Hematopoietic multipotent progenitor cell treated with erythropoietin and hydrocortisone succinate and interleukin-3 and kit ligand, for 15 days (in vitro differentiated cells): ENCODE measurements around the gene HACD2.
"Not testable (repeated sequence)": the region's sequence is repeated elsewhere in the genome, so short reads cannot be mapped to it uniquely, and the experiment has no call there.

ENCODE experiments used
- DNase-seq: peaks from one replicate; pipeline ENCODE4 v3.0.0-alpha.2; 2015; ENCODE audit warnings: low spot score

HACD2 gene

GRCh38 chr3:123611082-123611481 is 26.2 kb upstream of the HACD2 start:
- DNase-seq = no peak

- DNase-seq = no peak
Observed at GRCh38 chr3:123610331-123610730, 25.5 kb upstream of the HACD2 start.

DNA sequence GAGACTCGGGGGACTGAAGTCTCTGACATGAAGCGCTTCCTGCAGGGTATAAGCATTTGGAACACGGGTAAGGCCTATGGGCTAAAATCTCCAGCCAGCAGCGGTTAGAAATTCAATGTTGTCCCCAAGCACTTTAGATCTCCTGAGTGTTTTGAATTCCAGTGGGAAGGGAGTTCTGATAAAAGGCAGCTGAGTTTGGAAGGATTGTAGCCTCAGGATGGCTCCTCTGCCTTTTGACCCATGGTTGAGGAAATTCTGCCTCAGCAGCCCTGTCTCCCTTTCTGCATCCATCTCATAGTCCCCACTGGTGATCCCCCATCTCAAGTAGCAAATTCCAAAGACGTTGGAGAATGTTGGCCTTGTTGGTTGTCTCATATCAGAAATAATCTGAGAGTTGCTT is 24.2 kb upstream of the HACD2 start:
- DNase-seq = no peak

DNA sequence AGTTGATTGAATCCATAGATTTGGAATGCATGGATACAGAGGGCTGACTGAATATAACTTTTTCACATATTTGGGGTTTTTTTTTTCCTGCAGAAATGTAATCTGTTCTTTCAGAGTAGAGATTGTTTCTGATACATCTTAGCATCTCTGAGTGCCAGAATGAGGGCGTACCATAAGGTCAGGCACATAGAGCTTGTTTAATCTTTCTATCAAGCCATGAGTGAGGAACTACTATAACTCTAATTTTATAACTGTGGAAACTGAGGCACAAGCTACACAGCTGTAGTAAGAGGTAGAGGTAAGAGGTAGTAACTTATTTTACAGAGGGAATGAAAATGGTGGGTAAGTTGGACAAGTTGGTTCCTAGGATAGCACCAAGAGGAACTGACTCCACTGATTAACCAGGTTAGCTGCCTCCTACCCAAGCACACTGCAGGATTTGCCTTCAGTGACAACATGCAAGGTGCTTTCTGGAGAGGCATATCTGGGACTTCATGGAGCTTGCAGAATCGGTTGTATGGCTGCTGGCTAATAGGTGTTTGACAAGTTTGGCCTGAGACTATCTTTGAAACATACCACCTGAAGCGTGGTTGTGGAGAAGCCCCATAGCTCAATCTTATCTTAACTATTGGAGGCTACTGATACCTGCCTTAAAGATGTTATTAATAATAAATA is 23.5 kb upstream of the HACD2 start:
- no peak for DNase-seq

- DNase-seq = no peak
Observed at GRCh38 chr3:123606527-123606926, 21.7 kb upstream of the HACD2 start.

DNA sequence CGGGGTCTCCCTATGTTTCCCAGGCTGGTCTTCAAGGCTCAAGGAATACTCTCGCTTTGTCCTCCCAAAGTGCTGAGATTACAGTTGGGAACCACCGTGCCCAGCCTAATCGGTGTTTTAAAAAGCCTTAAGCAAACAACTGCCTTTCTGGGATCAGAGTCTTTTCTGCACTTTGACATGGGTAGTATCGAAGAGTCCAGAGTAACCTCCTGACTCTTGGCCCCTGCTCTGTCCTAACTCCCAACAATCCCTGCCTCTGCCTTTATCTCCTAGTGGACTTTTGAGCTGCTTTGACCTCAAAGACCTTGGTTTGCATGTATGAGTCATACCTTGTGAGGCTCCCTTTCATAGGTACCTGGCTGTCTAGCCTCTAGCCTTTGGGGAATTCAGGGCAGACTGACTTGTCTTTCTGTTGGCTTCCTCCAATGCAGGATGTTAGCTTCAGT is 21.0 kb upstream of the HACD2 start:
- DNase-seq = no peak

DNA sequence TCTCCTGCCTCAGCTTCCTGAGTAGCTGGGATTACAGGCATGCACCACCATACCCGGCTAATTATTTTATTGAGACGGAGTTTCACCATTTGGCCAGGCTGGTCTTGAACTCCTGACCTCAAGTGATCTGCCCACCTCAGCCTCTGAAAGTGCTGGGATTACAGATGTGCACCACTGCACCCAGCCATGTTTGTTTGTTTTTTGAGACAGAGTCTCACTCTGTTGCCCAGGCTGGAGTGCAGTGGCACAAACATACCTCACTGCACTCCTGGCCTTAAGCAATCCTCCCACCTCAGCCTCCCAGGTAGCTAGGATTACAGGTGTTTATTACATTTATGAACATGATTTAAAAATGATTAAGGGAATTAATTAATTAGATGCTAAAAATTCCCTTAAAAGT is 18.3 kb upstream of the HACD2 start:
- not testable (repeated sequence) for DNase-seq

DNA sequence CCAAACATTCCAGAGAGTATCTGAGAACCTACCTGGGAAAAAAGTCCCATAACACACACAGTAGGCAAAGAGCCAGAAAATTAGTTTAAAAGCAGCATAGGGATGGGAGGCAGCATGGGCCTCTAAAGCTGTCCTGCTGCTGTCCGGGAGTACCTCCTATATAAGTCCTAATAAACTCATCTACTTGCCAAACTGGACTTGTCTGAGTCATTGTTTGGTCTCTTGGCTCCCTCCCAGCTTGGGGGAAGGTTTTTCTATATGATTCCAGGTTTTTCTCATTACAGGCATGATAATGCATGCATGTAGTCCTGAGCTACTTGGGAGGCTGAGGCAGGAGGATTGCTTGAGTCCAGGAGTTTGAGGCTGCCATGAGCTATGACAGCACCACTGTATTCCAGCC is 17.5 kb upstream of the HACD2 start:
- peak; percentile 57 for DNase-seq

- DNase-seq = peak; percentile 51
Observed at GRCh38 chr3:123600863-123601262, 16.0 kb upstream of the HACD2 start.

DNA sequence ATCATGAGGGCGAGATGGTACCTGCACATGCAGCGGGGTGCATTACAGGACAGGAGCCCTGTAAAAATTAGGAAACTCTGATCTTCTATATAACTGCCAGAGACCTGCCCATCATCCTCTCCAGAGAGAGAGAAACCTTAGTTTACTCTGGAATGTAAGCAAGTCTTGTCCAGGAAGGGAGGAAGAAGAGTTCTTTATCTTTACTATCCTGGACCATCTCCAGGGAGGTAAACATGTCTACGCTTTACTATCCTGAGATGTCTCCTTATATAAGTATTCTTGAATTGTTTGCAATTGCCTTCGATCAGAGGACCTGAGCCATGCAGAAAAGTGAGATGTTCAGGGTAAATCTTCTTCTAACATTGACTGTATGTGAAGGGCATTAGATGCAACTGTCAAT is 12.7 kb upstream of the HACD2 start:
- DNase-seq = no peak

DNA sequence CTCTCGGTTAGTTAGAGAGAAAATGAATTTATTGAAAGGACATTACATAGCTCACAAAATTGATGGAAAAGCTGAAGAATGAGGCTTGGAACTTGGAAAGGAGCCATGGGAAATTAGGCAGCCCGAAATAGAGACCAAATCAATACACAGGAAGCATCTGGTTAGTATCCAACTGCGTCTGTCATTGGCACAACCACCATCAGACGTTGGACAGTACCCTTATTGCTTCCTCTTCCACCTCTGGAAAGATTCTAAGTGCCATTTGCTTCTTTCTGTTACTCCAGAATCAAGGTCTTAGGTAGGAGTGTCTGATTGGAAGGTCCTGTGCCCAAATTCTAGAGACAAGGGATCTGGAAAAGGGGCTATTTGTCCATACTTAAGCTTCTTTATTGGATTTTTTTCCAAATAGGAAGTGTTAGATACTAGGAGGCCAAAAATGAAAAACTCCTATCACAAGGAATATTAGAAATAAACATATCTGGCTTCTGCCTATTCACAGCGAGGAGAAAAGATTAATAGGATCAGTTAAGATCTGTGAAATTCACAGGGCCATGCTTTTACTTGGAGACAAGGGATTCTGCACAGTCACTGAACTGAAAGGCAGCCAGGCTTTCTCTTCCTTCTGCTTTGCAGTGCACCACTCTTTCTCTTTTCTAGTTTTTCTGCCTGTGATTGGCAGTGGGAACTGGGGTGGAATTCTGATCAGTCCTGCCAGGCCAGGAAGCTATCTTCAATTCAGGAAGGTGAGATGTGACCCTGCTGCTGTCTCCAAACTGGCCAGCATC is 10.7 kb upstream of the HACD2 start:
- DNase-seq = no peak

DNA sequence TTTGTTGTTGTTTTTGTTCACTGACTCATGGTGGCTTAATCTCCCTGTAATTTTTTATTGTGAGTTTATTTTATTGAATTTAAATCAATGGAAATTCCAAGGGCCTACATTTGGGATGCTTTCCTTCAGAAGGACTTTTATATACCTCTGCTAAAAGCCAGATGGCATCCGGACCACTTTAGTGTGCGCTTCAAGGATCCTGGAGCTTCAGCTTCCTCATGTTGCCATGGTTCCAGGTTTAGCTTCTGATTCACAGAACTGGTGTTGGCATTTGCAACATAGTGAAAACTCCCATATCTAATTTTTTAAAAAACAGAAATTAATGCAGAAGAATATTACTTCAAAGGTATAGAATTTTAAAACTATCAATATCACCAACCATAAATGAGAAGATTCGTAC is 8.5 kb upstream of the HACD2 start:
- DNase-seq = no peak

GRCh38 chr3:123590685-123591450 is 6.0 kb upstream of the HACD2 start:
- no peak for DNase-seq

DNA sequence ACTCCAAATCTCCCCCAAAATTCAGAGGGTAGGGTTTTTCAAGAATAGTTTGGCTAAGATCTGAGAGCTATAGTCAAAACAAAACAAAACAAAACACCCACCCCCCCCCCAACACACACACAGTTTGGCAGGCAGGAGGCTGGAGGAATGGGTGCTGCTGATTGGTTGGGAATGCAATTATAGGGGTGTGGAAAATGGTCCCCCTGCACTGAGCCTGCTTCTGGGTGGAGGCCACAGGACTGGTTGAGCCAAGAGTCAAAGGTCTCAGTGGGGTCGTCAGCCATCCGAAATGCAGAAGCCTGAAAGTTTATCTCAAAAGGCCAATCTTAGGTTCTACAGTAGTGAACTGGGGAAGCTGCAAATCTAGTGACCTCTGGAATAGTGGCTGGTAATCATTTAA is 2.5 kb upstream of the HACD2 start:
- no peak for DNase-seq

DNA sequence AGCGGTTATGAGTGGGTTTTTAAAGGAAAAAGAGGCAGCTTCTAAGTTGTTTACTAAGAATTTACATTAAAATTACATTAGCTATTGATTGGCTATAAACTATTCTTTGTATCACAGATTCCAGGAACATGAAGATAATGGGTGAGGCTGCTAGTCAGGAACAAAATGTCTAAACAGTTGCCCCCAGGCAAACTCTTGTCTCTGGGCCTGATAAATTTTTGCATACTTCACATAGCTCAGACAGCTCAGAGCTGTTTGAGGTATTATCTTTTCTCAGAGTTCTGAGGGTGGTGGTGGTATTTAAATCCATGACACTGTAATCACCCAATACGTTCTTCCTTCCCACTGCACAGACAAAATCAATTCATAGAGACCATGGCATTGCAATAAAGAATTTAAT is 2.1 kb upstream of the HACD2 start:
- peak; percentile 33 for DNase-seq

GRCh38 chr3:123586131-123586530 is 1.3 kb upstream of the HACD2 start:
- peak; percentile 54 for DNase-seq

- no peak for DNase-seq
Observed at GRCh38 chr3:123584284-123584987, 417 bp downstream of the HACD2 start.

GRCh38 chr3:123583561-123583960 is 1.3 kb downstream of the HACD2 start:
- DNase-seq = no peak

DNA sequence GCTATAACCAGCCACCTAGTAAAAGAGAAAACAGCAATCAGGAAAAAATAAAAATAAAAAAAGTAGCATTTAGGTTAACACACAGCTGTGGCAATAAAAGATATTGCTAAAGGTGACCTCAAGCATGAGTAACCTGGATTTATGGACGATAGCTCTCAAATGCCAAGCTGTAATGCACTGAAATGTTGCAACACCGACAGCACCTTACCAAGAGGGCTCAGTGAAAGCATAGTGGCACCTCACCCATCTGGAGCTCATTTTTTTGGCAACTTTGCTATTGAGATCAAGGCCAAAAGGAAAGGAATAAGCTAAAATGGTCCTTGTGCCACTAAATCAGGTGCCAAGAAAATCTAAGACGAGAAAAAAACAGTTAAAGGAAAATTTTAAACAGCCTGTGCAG is 2.5 kb downstream of the HACD2 start:
- DNase-seq = no peak

- DNase-seq = no peak
Observed at GRCh38 chr3:123576122-123576521, 8.7 kb downstream of the HACD2 start.

DNA sequence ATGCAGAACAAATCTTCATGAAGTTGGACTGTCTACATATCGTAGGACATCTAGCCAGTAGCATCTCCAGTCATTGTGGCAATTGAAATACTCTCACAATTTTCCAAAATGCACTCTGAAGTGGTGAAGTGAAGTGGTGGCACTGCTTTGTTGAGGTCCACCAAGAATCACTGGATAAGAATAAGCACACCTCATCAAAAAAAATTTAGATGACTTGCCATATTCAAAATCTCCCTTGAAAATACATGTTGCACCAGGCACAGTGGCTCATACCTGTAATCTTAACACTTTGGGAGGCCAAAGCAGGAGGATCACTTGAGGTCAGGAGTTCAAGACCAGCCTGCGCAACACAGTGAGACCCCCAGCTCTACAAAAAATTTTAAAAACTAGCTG is 12.9 kb downstream of the HACD2 start:
- DNase-seq = no peak

GRCh38 chr3:123571264-123571972 is 13.4 kb downstream of the HACD2 start:
- no peak for DNase-seq
